ENCODE data around the gene DLG2.

DNA sequence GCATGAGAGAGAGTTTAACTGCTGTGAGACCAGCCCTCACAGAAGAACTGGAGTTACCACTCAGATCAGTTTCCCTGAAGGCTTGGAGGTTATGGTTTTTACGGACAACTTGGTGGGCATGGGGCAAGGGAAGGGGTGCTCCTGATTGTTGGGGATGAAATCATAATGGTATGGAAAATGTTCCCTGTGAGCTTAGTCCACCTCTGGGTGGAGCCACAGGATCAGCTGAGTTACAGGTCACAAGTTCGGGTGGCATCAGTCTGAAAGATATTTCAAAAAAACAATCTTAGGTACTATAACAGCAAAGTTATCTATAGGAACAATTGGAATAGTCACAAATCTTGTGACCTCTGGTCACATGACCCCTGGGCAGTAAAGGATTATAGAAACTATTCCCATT is 162.9 kb downstream of the DLG2 start:
- TF ChIP-seq, protein P1, sequence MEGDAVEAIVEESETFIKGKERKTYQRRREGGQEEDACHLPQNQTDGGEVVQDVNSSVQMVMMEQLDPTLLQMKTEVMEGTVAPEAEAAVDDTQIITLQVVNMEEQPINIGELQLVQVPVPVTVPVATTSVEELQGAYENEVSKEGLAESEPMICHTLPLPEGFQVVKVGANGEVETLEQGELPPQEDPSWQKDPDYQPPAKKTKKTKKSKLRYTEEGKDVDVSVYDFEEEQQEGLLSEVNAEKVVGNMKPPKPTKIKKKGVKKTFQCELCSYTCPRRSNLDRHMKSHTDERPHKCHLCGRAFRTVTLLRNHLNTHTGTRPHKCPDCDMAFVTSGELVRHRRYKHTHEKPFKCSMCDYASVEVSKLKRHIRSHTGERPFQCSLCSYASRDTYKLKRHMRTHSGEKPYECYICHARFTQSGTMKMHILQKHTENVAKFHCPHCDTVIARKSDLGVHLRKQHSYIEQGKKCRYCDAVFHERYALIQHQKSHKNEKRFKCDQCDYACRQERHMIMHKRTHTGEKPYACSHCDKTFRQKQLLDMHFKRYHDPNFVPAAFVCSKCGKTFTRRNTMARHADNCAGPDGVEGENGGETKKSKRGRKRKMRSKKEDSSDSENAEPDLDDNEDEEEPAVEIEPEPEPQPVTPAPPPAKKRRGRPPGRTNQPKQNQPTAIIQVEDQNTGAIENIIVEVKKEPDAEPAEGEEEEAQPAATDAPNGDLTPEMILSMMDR (IDR thresholded peaks at IDR 0.05), result no peak
- TF ChIP-seq EP300 (IDR thresholded peaks at IDR 0.05), result no peak
- no peak for TF ChIP-seq POLR2A (IDR thresholded peaks at IDR 0.05)

Data from ovary (tissue), 3 donors.